Natural killer cell (primary cell): ENCODE measurements around the gene CHCHD3. TPM values are rescaled to one million over a fixed set of nuclear protein-coding genes. Genes with fewer than 3 reads are reported as not detected.
"Not testable (repeated sequence)": the region's sequence is repeated elsewhere in the genome, so short reads cannot be mapped to it uniquely, and the experiment has no call there.

Experiments used
- ATAC-seq, 3 donors: fragments of 150-1000 bp in 2 of 3; fragments of 200-7000 bp in 1 of 3; cut with Tn5 transposase; 1 replicate in 1 of 3; 2 replicates in 2 of 3; pipeline ENCODE4 v1.10.0; 2021; ENCODE audit warnings: mild to moderate bottlenecking in 2 of 3, moderate library complexity in 2 of 3
- DNase-seq, 2 donors: peaks; one replicate each; pipeline versions ENCODE4 v3.0.0 to v3.0.0-alpha.2; 2013 to 2021; ENCODE audit warnings: mixed read lengths in 1 of 2
- H3K27ac ChIP-seq: one replicate; pipeline ENCODE4 v1.5.1; 2013; ENCODE audit warnings: mild to moderate bottlenecking, low read length
- H3K27me3 ChIP-seq: one replicate; pipeline ENCODE4 v1.6.1; 2013; ENCODE audit warnings: low read length; ENCODE audit not compliant: control insufficient read depth, insufficient read depth
- H3K36me3 ChIP-seq: one replicate; pipeline ENCODE4 v1.6.1; 2013; ENCODE audit warnings: low read length; ENCODE audit not compliant: control insufficient read depth, insufficient read depth
- H3K4me1 ChIP-seq: one replicate; pipeline ENCODE4 v1.6.1; 2013; ENCODE audit warnings: low read length; ENCODE audit not compliant: control insufficient read depth, insufficient read depth
- H3K4me3 ChIP-seq: one replicate; pipeline ENCODE4 v1.5.1; 2013; ENCODE audit warnings: low read length
- H3K9me3 ChIP-seq: one replicate; pipeline ENCODE4 v1.6.1; 2013; ENCODE audit warnings: low read length; ENCODE audit not compliant: control insufficient read depth, insufficient read depth
- H3K27ac Mint-ChIP-seq, 2 donors: one replicate each; pipeline ENCODE4 v1.8.0; 2022; ENCODE audit warnings: mild to moderate bottlenecking in 2 of 2, mixed read lengths in 2 of 2, moderate library complexity in 1 of 2
- H3K27me3 Mint-ChIP-seq, 2 donors: one replicate each; pipeline ENCODE4 v1.8.0; 2022; ENCODE audit warnings: low read depth in 2 of 2, mixed read lengths in 2 of 2
- H3K36me3 Mint-ChIP-seq: one replicate; pipeline ENCODE4 v1.8.0; 2022; ENCODE audit warnings: mixed read lengths
- H3K4me1 Mint-ChIP-seq, 2 donors: one replicate each; pipeline ENCODE4 v1.8.0; 2022; ENCODE audit warnings: mixed read lengths in 2 of 2
- H3K4me3 Mint-ChIP-seq: one replicate; pipeline ENCODE4 v1.8.0; 2022; ENCODE audit warnings: mild to moderate bottlenecking, moderate library complexity, mixed read lengths
- H3K9me3 Mint-ChIP-seq, 2 donors: one replicate each; pipeline ENCODE4 v1.8.0; 2022; ENCODE audit warnings: mixed read lengths in 2 of 2
- WGBS: methylation state at CpG from one replicate; pipeline ENCODE4 v1.1.7; 2013; ENCODE audit warnings: missing lambda C conversion rate; ENCODE audit not compliant: insufficient coverage; 5-methylcytosine and 5-hydroxymethylcytosine counted together
- intact Hi-C: fragments of 100-400 bp; cut with micrococcal nuclease; formaldehyde crosslinking; loops from one replicate; pipeline ENCODE4 v1.14.2; 2022
- total RNA-seq, 4 donors: library from RNA; stranded (reverse); fragments of 120-200 nt in 1 of 4; gene quantifications; one replicate each; pipeline versions ENCODE4 v1.2.3 to v1.2.4, GENCODE V29; 2013 to 2022
- TF ChIP-seq, protein P1 (sequence below): fragments of 200-600 bp; IDR thresholded peaks from one replicate; pipeline ENCODE4 v1.8.0; 2022; ENCODE audit warnings: antibody characterized with exemption

The CHCHD3 gene
- total RNA-seq, 3 donors from 2014 or later (not counting 1 experiment from before 2014, with no cell fraction given) = 35.2 to 41.0 (median 35.9) TPM

DNA sequence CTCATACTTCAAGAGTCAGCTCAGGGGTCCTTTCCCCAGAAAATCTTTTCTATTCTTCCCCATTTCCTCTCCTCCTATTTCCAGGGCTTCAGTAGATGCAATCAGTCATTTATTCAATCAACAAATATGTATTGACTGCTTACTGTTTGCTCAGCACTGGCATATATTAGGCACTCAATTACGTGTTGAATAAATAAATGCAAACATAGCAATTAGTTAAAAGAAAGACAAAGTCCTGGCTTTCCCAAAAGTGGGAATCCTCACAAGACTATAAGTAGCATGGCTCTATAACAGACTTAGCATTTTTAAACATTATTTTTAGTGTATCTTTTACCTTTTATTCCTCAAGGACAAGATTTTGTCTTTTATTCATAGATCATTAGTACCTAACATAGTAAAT lies 111.6 kb downstream of the CHCHD3 start:
- no peak overlapping the region for H3K27ac ChIP-seq
- peaks cover 8% of the 10 kb centered on the region for H3K36me3 ChIP-seq
- Mint-ChIP-seq H3K27ac (no peak overlapping the region), H3K27me3 (no peaks in the 10 kb centered on the region), H3K4me3 (no peak overlapping the region), H3K36me3 (no peaks in the 10 kb centered on the region), H3K9me3 (no peaks in the 10 kb centered on the region), H3K4me1 (peaks cover 11 to 19% of the 10 kb centered on the region in 2 donors)
- H3K9me3 ChIP-seq = no peaks in the 10 kb centered on the region
- no peak overlapping the region for H3K4me3 ChIP-seq
- TF ChIP-seq, protein P1, sequence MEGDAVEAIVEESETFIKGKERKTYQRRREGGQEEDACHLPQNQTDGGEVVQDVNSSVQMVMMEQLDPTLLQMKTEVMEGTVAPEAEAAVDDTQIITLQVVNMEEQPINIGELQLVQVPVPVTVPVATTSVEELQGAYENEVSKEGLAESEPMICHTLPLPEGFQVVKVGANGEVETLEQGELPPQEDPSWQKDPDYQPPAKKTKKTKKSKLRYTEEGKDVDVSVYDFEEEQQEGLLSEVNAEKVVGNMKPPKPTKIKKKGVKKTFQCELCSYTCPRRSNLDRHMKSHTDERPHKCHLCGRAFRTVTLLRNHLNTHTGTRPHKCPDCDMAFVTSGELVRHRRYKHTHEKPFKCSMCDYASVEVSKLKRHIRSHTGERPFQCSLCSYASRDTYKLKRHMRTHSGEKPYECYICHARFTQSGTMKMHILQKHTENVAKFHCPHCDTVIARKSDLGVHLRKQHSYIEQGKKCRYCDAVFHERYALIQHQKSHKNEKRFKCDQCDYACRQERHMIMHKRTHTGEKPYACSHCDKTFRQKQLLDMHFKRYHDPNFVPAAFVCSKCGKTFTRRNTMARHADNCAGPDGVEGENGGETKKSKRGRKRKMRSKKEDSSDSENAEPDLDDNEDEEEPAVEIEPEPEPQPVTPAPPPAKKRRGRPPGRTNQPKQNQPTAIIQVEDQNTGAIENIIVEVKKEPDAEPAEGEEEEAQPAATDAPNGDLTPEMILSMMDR = no peak
- intact Hi-C loops = no loop called here
- DNase-seq (no peak), ATAC-seq (no peak)
- 100% methylated on average over 1 of the region's 1 CpG for WGBS
- H3K27me3 ChIP-seq = no peaks in the 10 kb centered on the region
- H3K4me1 ChIP-seq = no peaks in the 10 kb centered on the region

DNA sequence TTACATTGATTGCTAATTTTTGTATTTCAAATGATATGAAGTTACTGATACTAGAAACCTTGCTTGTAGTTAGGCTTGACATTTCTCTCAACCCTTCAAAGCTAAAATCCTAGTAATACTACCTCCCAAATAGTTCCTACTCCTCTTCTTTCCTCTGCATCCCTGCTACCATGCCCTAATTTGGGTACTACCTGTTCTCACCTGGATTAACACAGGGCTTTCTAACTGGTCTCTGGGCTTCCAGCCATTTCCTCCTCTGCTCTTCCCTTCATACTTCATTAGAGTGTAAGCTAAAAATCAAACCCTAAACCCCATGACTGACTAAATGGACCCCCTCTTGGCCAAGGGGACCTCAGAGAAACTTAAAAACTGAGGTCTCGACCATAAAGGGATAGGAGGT lies 112.4 kb downstream of the CHCHD3 start:
- intact Hi-C loops = no loop called here
- TF ChIP-seq, protein P1 = no peak
- Histone ChIP-seq H3K27ac (no peak overlapping the region), H3K4me1 (no peaks in the 10 kb centered on the region), H3K4me3 (no peak overlapping the region), H3K36me3 (peaks cover 6% of the 10 kb centered on the region), H3K9me3 (no peaks in the 10 kb centered on the region), H3K27me3 (no peaks in the 10 kb centered on the region)
- 100% methylated on average over 1 of the region's 1 CpG for WGBS
- Mint-ChIP-seq H3K27ac (no peak overlapping the region), H3K27me3 (no peaks in the 10 kb centered on the region), H3K9me3 (no peaks in the 10 kb centered on the region), H3K4me1 (peaks cover 18 to 25% of the 10 kb centered on the region in 2 donors), H3K36me3 (no peaks in the 10 kb centered on the region), H3K4me3 (no peak overlapping the region)
- DNase-seq = no peak
- ATAC-seq = no peak

DNA sequence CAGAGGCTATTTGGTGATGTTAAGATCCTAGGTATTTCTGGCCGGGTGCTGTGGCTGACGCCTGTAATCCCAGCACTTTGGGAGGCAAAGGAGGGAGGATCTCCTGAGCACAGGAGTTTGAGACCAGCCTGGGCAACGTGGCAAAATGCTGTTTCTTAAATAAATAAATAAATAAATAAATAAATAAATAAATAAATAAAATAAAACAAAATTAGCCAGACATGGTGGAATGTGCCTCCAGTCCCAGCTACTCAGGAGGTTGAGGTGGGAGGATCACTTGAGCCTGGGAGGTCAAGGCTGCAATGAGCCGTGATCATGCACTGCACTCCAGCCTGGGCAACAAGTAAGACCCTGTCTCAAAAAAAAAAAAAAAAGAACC lies 114.4 kb downstream of the CHCHD3 start:
- H3K9me3 ChIP-seq, H3K4me1 ChIP-seq, H3K4me3 Mint-ChIP-seq, DNase-seq, H3K36me3 Mint-ChIP-seq, ATAC-seq, H3K4me3 ChIP-seq, H3K27ac Mint-ChIP-seq, H3K27me3 ChIP-seq, H3K27me3 Mint-ChIP-seq, H3K9me3 Mint-ChIP-seq, H3K27ac ChIP-seq, intact Hi-C loops, H3K36me3 ChIP-seq: not testable (repeated sequence)
- 94% methylated on average over 3 of the region's 4 CpGs for WGBS
- peaks cover 18 to 25% of the 10 kb centered on the region in 2 donors for H3K4me1 Mint-ChIP-seq

DNA sequence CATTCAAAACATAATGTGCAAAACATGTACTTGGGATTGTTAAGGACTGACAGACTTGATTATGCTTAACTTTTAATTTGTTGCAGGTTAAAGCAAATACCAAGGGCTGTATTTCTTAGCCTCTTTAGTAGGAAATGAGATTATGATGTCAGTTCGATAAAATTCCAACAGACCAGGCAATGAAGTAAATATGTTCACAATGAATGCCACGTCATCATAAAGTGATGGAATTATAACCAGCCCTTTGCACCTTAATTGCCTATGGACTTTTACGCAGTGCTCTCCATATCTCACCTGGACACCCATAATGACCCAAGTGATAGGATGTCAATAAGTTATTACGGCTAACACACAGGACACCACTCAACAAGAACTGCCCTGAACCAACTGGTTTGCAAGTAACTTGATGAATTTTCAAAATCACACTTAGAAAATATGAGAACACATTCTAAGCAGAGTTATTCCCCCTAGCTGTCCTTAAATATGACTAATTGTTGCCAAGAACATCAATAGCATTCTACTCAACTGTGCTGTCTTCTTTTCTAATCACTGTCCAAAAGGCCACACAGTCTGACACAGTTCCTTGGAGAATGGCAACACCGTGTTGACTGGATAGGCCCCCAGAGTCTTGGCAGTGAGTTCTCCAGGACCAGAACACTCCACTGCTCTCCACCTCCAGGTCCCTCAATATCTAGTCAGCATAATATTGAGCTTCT lies 115.0 kb downstream of the CHCHD3 start:
- Mint-ChIP-seq H3K4me1 (peaks cover 18 to 25% of the 10 kb centered on the region in 2 donors), H3K9me3 (no peaks in the 10 kb centered on the region), H3K4me3 (no peak overlapping the region), H3K36me3 (no peaks in the 10 kb centered on the region), H3K27ac (no peak overlapping the region), H3K27me3 (no peaks in the 10 kb centered on the region)
- H3K27me3 ChIP-seq = no peaks in the 10 kb centered on the region
- H3K36me3 ChIP-seq = no peaks in the 10 kb centered on the region
- H3K27ac ChIP-seq = no peak overlapping the region
- ATAC-seq (no peak), DNase-seq (no peak)
- H3K4me1 ChIP-seq = no peaks in the 10 kb centered on the region
- WGBS = 98% methylated on average over 5 of the region's 5 CpGs
- no peaks in the 10 kb centered on the region for H3K9me3 ChIP-seq
- TF ChIP-seq, protein P1 = no peak
- no peak overlapping the region for H3K4me3 ChIP-seq
- intact Hi-C loops = no loop called here
